Choroid plexus epithelial cell (primary cell): ENCODE measurements around the gene UBE2J2.

ENCODE experiments used
- DNase-seq: peaks from one replicate; pipeline ENCODE4 v3.0.0-alpha.2; 2010; ENCODE audit warnings: low read depth
- H3K4me3 ChIP-seq: 2 replicates; pipeline ENCODE4 v1.5.1; 2011; ENCODE audit warnings: low read depth, mild to moderate bottlenecking, control low read depth, low read length, moderate library complexity
- CTCF ChIP-seq: conservative IDR thresholded peaks from 2 replicates; pipeline ENCODE4 v1.5.1; 2011; ENCODE audit warnings: low read depth, mild to moderate bottlenecking, control low read depth, inconsistent platforms, low read length, moderate library complexity

UBE2J2 gene

GRCh38 chr1:1267488-1268283 is 6.0 kb downstream of the UBE2J2 start:
- no peak for DNase-seq
- no peak overlapping the region for H3K4me3 ChIP-seq
- TF ChIP-seq CTCF, result no peak

- H3K4me3 ChIP-seq, result no peak overlapping the region
- DNase-seq, result peak; percentile 95
- TF ChIP-seq CTCF, result peak; percentile 75
These were observed 8.8 kb downstream of the UBE2J2 start for GRCh38 chr1:1264868-1265272.

- no peak overlapping the region for H3K4me3 ChIP-seq
- no peak for TF ChIP-seq CTCF
- DNase-seq, result no peak
These were observed 9.6 kb downstream of the UBE2J2 start for GRCh38 chr1:1264026-1264425.

GRCh38 chr1:1262758-1263157 is 10.9 kb downstream of the UBE2J2 start:
- no peak overlapping the region for H3K4me3 ChIP-seq
- no peak for DNase-seq
- TF ChIP-seq CTCF, result no peak

GRCh38 chr1:1262071-1262470 is 11.6 kb downstream of the UBE2J2 start:
- DNase-seq, result no peak
- TF ChIP-seq CTCF, result no peak
- H3K4me3 ChIP-seq, result no peak overlapping the region

GRCh38 chr1:1260843-1261560 is 12.7 kb downstream of the UBE2J2 start:
- no peak overlapping the region for H3K4me3 ChIP-seq
- TF ChIP-seq CTCF, result no peak
- DNase-seq, result no peak
